ENCODE measurements around the gene FNIP2.
A peak's percentile ranks its signal among the peaks of the same experiment; 100 is the strongest.
"Not testable (repeated sequence)": the region's sequence is repeated elsewhere in the genome, so short reads cannot be mapped to it uniquely, and the experiment has no call there.

Gene FNIP2

DNA sequence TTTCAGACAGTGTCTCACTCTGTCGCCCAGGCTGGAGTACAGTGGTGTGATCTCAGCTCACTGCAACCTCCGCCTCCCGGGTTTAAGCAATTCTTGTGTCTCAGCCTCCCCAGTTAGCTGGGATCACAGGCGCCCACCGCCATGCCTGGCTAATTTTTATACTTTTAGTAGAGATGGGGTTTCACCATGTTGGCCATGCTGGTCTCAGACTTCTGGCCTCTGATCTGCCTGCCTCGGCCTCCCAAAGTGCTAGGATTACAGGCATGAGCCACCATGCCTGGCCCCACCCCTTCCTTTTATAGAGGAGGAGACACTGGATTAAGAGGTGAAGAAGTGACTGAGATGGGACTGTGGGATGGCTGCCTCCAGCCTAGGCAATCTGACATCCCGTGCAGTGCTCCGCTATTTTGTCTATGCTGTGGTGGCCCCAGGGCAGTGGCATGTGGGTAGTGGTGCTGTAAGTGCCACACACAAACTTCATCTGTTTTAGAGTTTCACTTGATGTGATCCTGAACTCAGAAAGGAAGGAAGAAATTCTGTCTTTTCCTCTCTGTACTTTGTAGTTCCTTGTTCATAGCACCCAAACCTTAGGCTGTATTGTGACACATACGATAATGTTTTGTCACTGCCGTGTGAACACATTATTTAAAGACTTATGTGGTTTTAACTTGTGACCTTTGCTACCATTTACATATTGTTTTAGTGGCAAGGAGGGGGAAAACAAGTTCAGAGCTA lies 48.9 kb downstream of the FNIP2 start:
- no peak for DNase-seq

- no peak for DNase-seq
Measured at GRCh38 chr4:158818560-158819140, 49.8 kb downstream of the FNIP2 start.

DNA sequence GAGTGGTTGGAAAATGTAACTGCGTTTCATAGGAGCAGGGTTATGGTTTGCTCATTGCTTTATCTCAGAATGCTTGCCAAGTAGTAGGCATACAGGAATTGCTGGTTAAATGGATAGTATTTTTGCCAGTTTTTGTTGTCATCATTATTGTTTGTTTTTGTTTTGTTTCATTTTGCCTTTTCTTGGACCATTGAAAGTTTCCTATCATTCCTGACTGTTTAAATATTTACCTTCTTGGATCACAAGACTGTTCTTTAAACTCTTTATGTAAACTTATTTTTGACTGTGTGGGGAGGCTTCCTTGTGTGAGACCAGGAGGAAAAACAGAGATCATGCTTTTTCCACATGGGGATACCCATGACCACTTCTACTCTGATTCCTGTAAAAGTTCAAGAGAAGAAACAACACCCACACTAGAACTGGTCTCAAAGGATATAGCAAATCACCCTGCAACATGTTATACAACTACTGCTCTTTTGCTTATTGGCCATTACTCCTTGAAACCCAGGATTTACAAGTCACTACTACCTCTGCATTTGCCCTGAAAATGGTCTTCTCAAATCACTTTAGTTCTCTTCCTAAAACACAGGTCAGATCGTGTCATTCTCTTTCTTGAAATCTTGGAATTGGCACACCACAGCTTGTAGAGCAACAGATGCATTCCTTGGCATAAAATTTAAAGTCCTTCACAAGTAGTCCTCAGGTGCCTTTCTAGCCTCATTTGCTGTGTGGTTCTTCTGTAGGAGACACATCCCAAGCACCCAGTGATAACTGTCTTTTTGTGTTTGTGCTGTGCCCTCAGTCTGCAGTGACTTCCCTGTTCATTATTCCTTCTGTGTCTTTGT lies 51.3 kb downstream of the FNIP2 start:
- no peak for DNase-seq

- no peak for DNase-seq
Measured at GRCh38 chr4:158821228-158821971, 52.6 kb downstream of the FNIP2 start.

GRCh38 chr4:158822348-158822747 lies 53.5 kb downstream of the FNIP2 start:
- no peak for DNase-seq

DNA sequence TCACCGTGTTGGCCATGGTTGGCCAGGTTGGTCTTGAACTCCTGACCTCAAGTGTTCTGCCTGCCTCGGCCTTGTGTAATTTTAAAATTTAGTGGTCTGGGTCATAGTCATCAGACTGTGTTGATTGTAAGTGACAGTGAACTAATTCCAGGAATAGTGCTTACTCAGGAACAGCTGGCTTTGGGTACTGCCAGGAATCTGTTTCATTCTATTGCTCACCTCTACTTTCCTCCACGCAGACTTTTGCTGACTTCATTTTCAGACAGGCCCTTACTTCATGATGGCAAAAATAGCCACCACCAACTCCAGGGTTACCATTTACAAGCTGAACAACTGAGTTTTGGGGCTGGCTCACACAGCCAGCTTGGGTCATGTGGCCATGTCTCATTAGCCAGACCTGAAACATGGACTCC lies 54.6 kb downstream of the FNIP2 start:
- peak; percentile 23 for DNase-seq

DNA sequence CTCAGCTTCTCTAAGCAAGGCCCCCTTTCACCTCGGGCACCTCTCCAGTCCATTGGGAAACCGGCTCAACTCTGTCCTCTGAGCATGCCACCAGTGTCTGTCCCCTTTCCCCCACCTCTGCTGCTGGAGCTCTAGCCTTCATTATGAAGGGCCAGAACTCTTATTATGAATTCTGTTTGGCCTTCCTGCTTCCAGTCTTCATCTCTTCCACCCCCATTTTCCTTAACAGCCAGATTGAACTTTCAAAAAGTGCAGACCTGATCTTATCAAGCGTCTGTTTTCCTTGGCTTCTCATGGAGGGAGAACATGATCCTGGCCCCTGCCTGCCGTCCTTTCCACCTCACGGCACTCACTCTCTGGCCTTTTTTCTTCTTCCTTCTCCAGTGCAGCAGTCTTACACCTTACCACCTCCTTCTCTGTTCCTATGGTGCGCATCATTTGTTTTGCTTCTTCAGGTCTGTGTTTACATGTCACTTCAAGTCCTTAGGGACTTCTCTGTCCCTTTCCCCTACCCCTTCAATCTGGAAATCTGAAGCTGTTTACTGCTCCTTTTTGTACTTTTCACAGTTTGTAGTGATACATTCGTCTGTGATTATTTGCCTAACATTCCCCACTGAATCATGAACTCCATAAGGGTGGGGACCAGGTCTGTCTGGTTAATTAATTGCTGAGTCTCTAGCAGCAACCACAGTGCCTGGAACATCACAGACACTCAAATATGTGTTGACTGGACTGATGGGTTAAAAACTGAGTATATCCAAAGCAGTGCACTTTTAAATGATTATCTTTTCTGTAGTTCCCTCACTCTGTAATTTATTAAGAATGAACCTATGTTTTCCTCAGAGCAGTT lies 55.8 kb downstream of the FNIP2 start:
- peak; percentile 47 for DNase-seq

- DNase-seq: no peak
Measured at GRCh38 chr4:158825433-158826036, 56.7 kb downstream of the FNIP2 start.

GRCh38 chr4:158826057-158826456 lies 57.2 kb downstream of the FNIP2 start:
- no peak for DNase-seq

- no peak for DNase-seq
Measured at GRCh38 chr4:158826882-158827281, 58.1 kb downstream of the FNIP2 start.

GRCh38 chr4:158827543-158827981 lies 58.7 kb downstream of the FNIP2 start:
- no peak for DNase-seq

- not testable (repeated sequence) for DNase-seq
Measured at GRCh38 chr4:158828151-158828550, 59.3 kb downstream of the FNIP2 start.

- DNase-seq: no peak
Measured at GRCh38 chr4:158829254-158829653, 60.4 kb downstream of the FNIP2 start.

- no peak for DNase-seq
Measured at GRCh38 chr4:158833602-158834001, 64.8 kb downstream of the FNIP2 start.

- DNase-seq: no peak
Measured at GRCh38 chr4:158835226-158836001, 66.6 kb downstream of the FNIP2 start.

- DNase-seq: no peak
Measured at GRCh38 chr4:158836002-158836369, 67.2 kb downstream of the FNIP2 start.

DNA sequence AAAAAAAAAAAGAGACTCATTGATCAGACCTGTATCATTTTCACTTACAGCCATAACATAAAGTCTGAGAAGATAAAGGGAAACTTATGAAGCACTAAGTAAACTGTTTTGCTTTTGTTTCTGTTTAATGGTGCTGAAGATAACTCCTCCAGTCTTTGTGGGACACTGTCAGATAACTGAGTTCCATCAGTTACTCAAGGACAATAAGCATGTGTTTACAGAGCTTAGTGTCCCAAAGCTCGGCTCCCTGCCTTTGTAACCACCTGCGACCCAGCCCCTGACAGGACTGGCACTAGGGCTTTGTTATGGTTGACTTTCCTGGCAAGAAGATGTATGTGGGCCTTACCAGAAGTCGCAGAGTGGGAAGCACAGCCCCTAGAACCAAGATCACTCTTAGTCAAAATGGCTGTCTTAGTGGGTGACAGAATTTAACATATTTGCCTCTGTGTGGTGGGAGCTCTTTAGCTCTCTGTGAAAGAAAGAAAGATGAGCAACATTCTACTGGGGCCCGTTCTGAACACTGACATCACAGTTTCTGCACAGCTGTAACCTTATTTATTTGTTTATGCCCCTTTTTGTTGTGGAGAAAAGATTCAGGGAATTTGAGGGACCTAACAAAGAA lies 68.1 kb downstream of the FNIP2 start:
- DNase-seq: no peak

DNA sequence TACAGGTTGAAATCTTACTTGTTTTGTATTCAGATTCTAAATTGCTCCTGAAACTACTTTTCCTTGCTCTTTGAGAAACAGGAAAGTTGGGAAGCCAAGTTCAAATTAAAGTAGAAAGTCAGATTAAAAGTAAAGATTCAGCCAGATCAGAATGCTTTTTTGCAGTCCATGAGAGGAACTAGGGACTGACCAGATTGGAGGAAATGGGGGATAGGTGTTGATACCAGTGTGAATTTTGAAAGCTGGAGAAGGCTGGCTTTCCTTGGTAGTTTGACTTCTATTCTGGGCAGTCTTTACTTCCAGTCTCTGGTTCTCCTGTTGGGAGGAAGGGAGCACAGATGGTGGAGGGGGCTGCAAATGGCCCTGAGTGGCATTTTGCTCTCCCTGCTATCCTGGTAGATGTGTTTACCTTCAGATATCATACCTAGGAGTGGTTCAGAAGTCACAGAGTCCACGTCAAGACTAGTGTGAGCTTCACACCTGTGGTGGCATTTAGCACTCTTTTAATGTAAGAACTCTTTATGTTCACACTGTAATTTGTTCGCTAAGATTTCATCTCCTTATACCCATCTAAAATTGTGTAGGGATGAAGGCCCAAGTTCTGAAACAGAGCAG lies 68.8 kb downstream of the FNIP2 start:
- DNase-seq: no peak

GRCh38 chr4:158840131-158840530 lies 71.3 kb downstream of the FNIP2 start:
- no peak for DNase-seq

GRCh38 chr4:158841540-158841939 lies 72.7 kb downstream of the FNIP2 start:
- DNase-seq: no peak
